HepG2 (cell line): Measurements from ENCODE around the gene PTPN20. TPM values are rescaled to one million over a fixed set of nuclear protein-coding genes. Genes with fewer than 3 reads are reported as not detected.

Experiments
- RFX1 ChIP-seq: fragments of 450-650 bp; IDR thresholded peaks from 2 replicates; pipeline ENCODE4 v1.6.1; 2017
- RFXANK ChIP-seq: IDR thresholded peaks from 2 replicates; pipeline ENCODE4 v1.6.1; 2016
- SMARCC2 ChIP-seq: fragments of 450-650 bp; IDR thresholded peaks from 2 replicates; pipeline ENCODE4 v1.6.1; 2017; ENCODE audit warnings: antibody characterized with exemption, mild to moderate bottlenecking
- TBL1XR1 ChIP-seq: fragments of 150-350 bp; IDR thresholded peaks from 2 replicates; pipeline ENCODE4 v1.6.1; 2014; ENCODE audit warnings: borderline replicate concordance, low read length; ENCODE audit not compliant: partially characterized antibody
- polyA plus RNA-seq, 8 experiments: library from polyadenylated mRNA; depleted of rRNA in 3 of 8; stranded (reverse) in 7 of 8; unstranded in 1 of 8; fragments of >200 nt; fragmentation: Illumina TruSeq in 4 of 8; extraction: Trizol in 4 of 8; gene quantifications; 2 replicates each; pipeline versions ENCODE4 v1.2.1 to v1.2.3, GENCODE V29; 2011 to 2016; ENCODE audit warnings: low read depth in 4 of 8, missing spikeins in 1 of 8, mixed read lengths in 1 of 8; ENCODE audit not compliant: insufficient read depth in 1 of 8
- total RNA-seq, 5 experiments: library from RNA; depleted of rRNA; stranded (reverse); fragments of >200 nt; fragmentation: Illumina TruSeq; extraction: Trizol; gene quantifications; 2 replicates each; pipeline ENCODE4 v1.2.3, GENCODE V29; 2016; ENCODE audit warnings: low read depth in 1 of 5
- TF ChIP-seq, protein P1 (sequence below): sonication (generic); formaldehyde crosslinking; IDR thresholded peaks from 2 replicates; pipeline ENCODE4 v1.4.0; 2020; ENCODE audit warnings: missing genetic modification reagents, borderline replicate concordance
- TF ChIP-seq, protein P2 (sequence below): sonication (generic); formaldehyde crosslinking; IDR thresholded peaks from 2 replicates; pipeline ENCODE4 v1.4.0; 2020; ENCODE audit warnings: mild to moderate bottlenecking, missing genetic modification reagents
- TF ChIP-seq, protein P3 (sequence below): sonication (generic); formaldehyde crosslinking; IDR thresholded peaks from 2 replicates; pipeline ENCODE4 v1.5.0; 2020; ENCODE audit warnings: mild to moderate bottlenecking, low read depth, missing genetic modification reagents, borderline replicate concordance
- TF ChIP-seq, protein P4 (sequence below): sonication (generic); formaldehyde crosslinking; IDR thresholded peaks from 2 replicates; pipeline ENCODE4 v1.8.1; 2023; ENCODE audit warnings: mild to moderate bottlenecking, moderate library complexity, missing genetic modification reagents

The PTPN20 gene
- total and polyA plus RNA-seq, 2 of the 13 experiments (the other 11 are each of a cell fraction or from before 2014, with no cell fraction given): not detected

DNA sequence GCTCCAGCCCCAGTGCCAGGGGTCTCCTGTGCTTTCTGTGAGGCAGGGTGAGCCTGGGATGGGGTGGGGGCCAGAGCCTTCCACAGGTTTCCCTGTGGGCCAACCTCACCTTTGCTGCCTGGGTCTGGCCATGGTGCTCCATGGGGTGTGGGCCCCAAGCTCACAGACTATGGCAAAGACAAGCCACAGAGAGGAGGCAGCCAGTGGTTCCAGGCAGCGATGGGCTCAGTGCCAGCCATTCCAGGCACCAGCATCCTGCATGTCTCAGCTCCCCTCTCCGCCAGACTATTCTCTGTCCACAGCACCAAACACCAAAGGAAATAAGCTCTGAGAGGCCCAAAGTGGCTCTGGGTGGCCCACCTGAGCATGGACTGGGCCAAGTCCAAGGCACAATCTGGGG is 133.5 kb downstream of the PTPN20 start (continued):
- TF ChIP-seq, protein P1, sequence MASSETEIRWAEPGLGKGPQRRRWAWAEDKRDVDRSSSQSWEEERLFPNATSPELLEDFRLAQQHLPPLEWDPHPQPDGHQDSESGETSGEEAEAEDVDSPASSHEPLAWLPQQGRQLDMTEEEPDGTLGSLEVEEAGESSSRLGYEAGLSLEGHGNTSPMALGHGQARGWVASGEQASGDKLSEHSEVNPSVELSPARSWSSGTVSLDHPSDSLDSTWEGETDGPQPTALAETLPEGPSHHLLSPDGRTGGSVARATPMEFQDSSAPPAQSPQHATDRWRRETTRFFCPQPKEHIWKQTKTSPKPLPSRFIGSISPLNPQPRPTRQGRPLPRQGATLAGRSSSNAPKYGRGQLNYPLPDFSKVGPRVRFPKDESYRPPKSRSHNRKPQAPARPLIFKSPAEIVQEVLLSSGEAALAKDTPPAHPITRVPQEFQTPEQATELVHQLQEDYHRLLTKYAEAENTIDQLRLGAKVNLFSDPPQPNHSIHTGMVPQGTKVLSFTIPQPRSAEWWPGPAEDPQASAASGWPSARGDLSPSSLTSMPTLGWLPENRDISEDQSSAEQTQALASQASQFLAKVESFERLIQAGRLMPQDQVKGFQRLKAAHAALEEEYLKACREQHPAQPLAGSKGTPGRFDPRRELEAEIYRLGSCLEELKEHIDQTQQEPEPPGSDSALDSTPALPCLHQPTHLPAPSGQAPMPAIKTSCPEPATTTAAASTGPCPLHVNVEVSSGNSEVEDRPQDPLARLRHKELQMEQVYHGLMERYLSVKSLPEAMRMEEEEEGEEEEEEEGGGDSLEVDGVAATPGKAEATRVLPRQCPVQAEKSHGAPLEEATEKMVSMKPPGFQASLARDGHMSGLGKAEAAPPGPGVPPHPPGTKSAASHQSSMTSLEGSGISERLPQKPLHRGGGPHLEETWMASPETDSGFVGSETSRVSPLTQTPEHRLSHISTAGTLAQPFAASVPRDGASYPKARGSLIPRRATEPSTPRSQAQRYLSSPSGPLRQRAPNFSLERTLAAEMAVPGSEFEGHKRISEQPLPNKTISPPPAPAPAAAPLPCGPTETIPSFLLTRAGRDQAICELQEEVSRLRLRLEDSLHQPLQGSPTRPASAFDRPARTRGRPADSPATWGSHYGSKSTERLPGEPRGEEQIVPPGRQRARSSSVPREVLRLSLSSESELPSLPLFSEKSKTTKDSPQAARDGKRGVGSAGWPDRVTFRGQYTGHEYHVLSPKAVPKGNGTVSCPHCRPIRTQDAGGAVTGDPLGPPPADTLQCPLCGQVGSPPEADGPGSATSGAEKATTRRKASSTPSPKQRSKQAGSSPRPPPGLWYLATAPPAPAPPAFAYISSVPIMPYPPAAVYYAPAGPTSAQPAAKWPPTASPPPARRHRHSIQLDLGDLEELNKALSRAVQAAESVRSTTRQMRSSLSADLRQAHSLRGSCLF: no peak
- TF ChIP-seq SMARCC2 (no peak), TBL1XR1 (no peak), RFXANK (no peak), RFX1 (no peak)
- TF ChIP-seq, protein P2, sequence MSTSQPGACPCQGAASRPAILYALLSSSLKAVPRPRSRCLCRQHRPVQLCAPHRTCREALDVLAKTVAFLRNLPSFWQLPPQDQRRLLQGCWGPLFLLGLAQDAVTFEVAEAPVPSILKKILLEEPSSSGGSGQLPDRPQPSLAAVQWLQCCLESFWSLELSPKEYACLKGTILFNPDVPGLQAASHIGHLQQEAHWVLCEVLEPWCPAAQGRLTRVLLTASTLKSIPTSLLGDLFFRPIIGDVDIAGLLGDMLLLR: no peak
- TF ChIP-seq, protein P3, sequence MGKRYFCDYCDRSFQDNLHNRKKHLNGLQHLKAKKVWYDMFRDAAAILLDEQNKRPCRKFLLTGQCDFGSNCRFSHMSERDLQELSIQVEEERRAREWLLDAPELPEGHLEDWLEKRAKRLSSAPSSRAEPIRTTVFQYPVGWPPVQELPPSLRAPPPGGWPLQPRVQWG (CRISPR knock-in tag): no peak
- TF ChIP-seq, protein P4, sequence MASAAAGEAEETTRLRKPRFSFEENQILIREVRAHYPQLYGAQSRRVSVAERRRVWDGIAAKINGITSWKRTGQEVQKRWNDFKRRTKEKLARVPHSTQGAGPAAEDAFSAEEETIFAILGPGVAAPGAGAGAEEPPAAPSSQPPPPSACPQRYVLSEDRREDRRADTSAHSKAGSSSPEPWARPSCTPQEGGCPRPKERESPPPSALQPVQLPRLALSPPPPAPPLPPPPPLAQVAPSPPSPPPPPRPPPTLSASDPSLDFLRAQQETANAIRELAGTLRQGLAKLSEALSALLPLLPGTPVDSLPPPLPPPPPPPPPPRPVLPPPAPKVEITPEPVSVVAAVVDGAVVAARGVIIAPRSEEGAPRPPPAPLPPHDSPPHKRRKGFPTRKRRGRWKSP (CRISPR knock-in tag): no peak
